CD4-positive, CD25-positive, alpha-beta regulatory T cell (primary cell): ENCODE data around the gene INPP4A. TPM values are rescaled to one million over a fixed set of nuclear protein-coding genes. Genes with fewer than 3 reads are reported as not detected.

ENCODE experiments used
- ATAC-seq, 2 donors: fragments of 150-1000 bp; cut with Tn5 transposase; one replicate each; pipeline ENCODE4 v1.10.0; 2021; ENCODE audit warnings: low read depth in 2 of 2, moderate number of reproducible peaks in 2 of 2, moderate library complexity in 1 of 2
- DNase-seq, 3 donors: peaks; one replicate each; pipeline versions ENCODE4 v3.0.0 to v3.0.0-alpha.2; 2012 to 2022; ENCODE audit warnings: mixed read lengths in 1 of 3
- H3K27ac ChIP-seq: one replicate; pipeline ENCODE4 v1.7.0; 2013; ENCODE audit warnings: mild to moderate bottlenecking, low read length; ENCODE audit not compliant: insufficient read depth, poor library complexity, severe bottlenecking
- H3K27me3 ChIP-seq: one replicate; pipeline ENCODE4 v1.7.0; 2013; ENCODE audit warnings: low read length; ENCODE audit not compliant: control insufficient read depth, insufficient read depth
- H3K36me3 ChIP-seq: one replicate; pipeline ENCODE4 v1.7.0; 2013; ENCODE audit warnings: mild to moderate bottlenecking, low read length, moderate library complexity; ENCODE audit not compliant: control insufficient read depth, insufficient read depth
- H3K4me1 ChIP-seq: 2 replicates; pipeline ENCODE4 v1.7.0; 2013; ENCODE audit warnings: mild to moderate bottlenecking, low read length; ENCODE audit not compliant: insufficient read depth, control insufficient read depth, poor library complexity, severe bottlenecking
- H3K4me3 ChIP-seq: one replicate; pipeline ENCODE4 v1.7.0; 2013; ENCODE audit warnings: low read depth, mild to moderate bottlenecking, low read length, moderate library complexity
- H3K9me3 ChIP-seq, 2 experiments: 1 replicate in 1 of 2; 2 replicates in 1 of 2; pipeline ENCODE4 v1.7.0; 2013; ENCODE audit warnings: low read length in 2 of 2, mild to moderate bottlenecking in 1 of 2, moderate library complexity in 1 of 2; ENCODE audit not compliant: control insufficient read depth in 2 of 2
- H3K27ac Mint-ChIP-seq, 3 donors: one replicate each; pipeline ENCODE4 v1.8.0; 2020 to 2022; ENCODE audit warnings: mild to moderate bottlenecking in 3 of 3, mixed read lengths in 3 of 3, moderate library complexity in 2 of 3
- H3K27me3 Mint-ChIP-seq: one replicate; pipeline ENCODE4 v1.8.0; 2022; ENCODE audit warnings: mild to moderate bottlenecking, mixed read lengths
- H3K36me3 Mint-ChIP-seq: one replicate; pipeline ENCODE4 v1.8.0; 2020; ENCODE audit warnings: mixed read lengths
- H3K4me1 Mint-ChIP-seq, 4 donors: one replicate each; pipeline ENCODE4 v1.8.0; 2020 to 2022; ENCODE audit warnings: mixed read lengths in 4 of 4, mild to moderate bottlenecking in 1 of 4
- H3K4me3 Mint-ChIP-seq, 4 donors: one replicate each; pipeline ENCODE4 v1.8.0; 2020 to 2022; ENCODE audit warnings: mild to moderate bottlenecking in 4 of 4, mixed read lengths in 4 of 4, moderate library complexity in 3 of 4
- H3K9me3 Mint-ChIP-seq, 7 donors: one replicate each; pipeline ENCODE4 v1.8.0; 2020 to 2022; ENCODE audit warnings: mixed read lengths in 7 of 7, mild to moderate bottlenecking in 3 of 7, moderate library complexity in 2 of 7
- polyA plus RNA-seq, 4 donors: library from polyadenylated mRNA; unstranded; fragments of 300-500 nt; fragmentation: Illumina TruSeq; gene quantifications; one replicate each; pipeline ENCODE4 v1.2.3, GENCODE V29; 2021
- total RNA-seq: library from RNA; stranded (reverse); gene quantifications from one replicate; pipeline ENCODE4 v1.2.3, GENCODE V29; 2022

INPP4A gene
- total and polyA plus RNA-seq, 5 donors from 2014 or later: 27.9 to 106 (median 31.5) TPM

GRCh38 chr2:98535971-98536677 is 91.5 kb downstream of the INPP4A start:
- Histone ChIP-seq H3K9me3 (no peaks in the 10 kb centered on the region), H3K27me3 (no peaks in the 10 kb centered on the region), H3K4me1 (no peaks in the 10 kb centered on the region), H3K36me3 (peaks cover 79% of the 10 kb centered on the region), H3K4me3 (no peak overlapping the region), H3K27ac (no peak overlapping the region)
- ATAC-seq: no peak
- peaks cover 0 to 2% (median under 1%) of the 10 kb centered on the region in 4 donors for H3K4me1 Mint-ChIP-seq
- H3K4me3 Mint-ChIP-seq: no peak overlapping the region
- no peaks in the 10 kb centered on the region for H3K9me3 Mint-ChIP-seq
- no peaks in the 10 kb centered on the region for H3K27me3 Mint-ChIP-seq
- H3K36me3 Mint-ChIP-seq: peaks cover 46% of the 10 kb centered on the region
- H3K27ac Mint-ChIP-seq: peak overlapping the region; percentile 28 to 60 (median 36)
- no peak for DNase-seq

GRCh38 chr2:98537390-98538126 is 92.9 kb downstream of the INPP4A start:
- DNase-seq (no peak), ATAC-seq (no peak)
- H3K27me3 ChIP-seq: no peaks in the 10 kb centered on the region
- H3K4me1 Mint-ChIP-seq: no peaks in the 10 kb centered on the region
- H3K9me3 Mint-ChIP-seq: no peaks in the 10 kb centered on the region
- H3K27ac Mint-ChIP-seq: no peak overlapping the region
- H3K4me1 ChIP-seq: no peaks in the 10 kb centered on the region
- H3K27ac ChIP-seq: no peak overlapping the region
- no peaks in the 10 kb centered on the region for H3K9me3 ChIP-seq
- H3K36me3 ChIP-seq: peaks cover 86% of the 10 kb centered on the region
- peaks cover 57% of the 10 kb centered on the region for H3K36me3 Mint-ChIP-seq
- no peak overlapping the region for H3K4me3 Mint-ChIP-seq
- no peak overlapping the region for H3K4me3 ChIP-seq
- no peaks in the 10 kb centered on the region for H3K27me3 Mint-ChIP-seq

- Mint-ChIP-seq H3K4me1 (no peaks in the 10 kb centered on the region), H3K27me3 (no peaks in the 10 kb centered on the region), H3K36me3 (peaks cover 52% of the 10 kb centered on the region), H3K9me3 (no peaks in the 10 kb centered on the region), H3K4me3 (no peak overlapping the region), H3K27ac (peak overlapping the region in 2 of 3 donors; percentile 14)
- no peaks in the 10 kb centered on the region for H3K27me3 ChIP-seq
- ATAC-seq: no peak
- no peak overlapping the region for H3K4me3 ChIP-seq
- H3K36me3 ChIP-seq: peaks cover 86% of the 10 kb centered on the region
- no peaks in the 10 kb centered on the region for H3K4me1 ChIP-seq
- no peak for DNase-seq
- no peaks in the 10 kb centered on the region for H3K9me3 ChIP-seq
- no peak overlapping the region for H3K27ac ChIP-seq
Observed at GRCh38 chr2:98538280-98539041, 93.8 kb downstream of the INPP4A start.

- Mint-ChIP-seq H3K4me3 (no peak overlapping the region), H3K27ac (peak overlapping the region in 2 of 3 donors; percentile 14 to 33), H3K9me3 (no peaks in the 10 kb centered on the region), H3K27me3 (no peaks in the 10 kb centered on the region), H3K36me3 (peaks cover 58% of the 10 kb centered on the region), H3K4me1 (no peaks in the 10 kb centered on the region)
- DNase-seq: no peak
- H3K4me1 ChIP-seq: no peaks in the 10 kb centered on the region
- H3K36me3 ChIP-seq: peaks cover 86% of the 10 kb centered on the region
- no peak for ATAC-seq
- H3K9me3 ChIP-seq: no peaks in the 10 kb centered on the region
- no peak overlapping the region for H3K27ac ChIP-seq
- no peaks in the 10 kb centered on the region for H3K27me3 ChIP-seq
- no peak overlapping the region for H3K4me3 ChIP-seq
Observed at GRCh38 chr2:98539056-98539735, 94.5 kb downstream of the INPP4A start.

- ATAC-seq (no peak), DNase-seq (no peak)
- H3K4me3 ChIP-seq: no peak overlapping the region
- no peak overlapping the region for H3K27ac Mint-ChIP-seq
- peaks cover 88% of the 10 kb centered on the region for H3K36me3 ChIP-seq
- no peak overlapping the region for H3K4me3 Mint-ChIP-seq
- H3K9me3 ChIP-seq: no peaks in the 10 kb centered on the region
- H3K4me1 Mint-ChIP-seq: no peaks in the 10 kb centered on the region
- H3K27me3 Mint-ChIP-seq: no peaks in the 10 kb centered on the region
- H3K9me3 Mint-ChIP-seq: no peaks in the 10 kb centered on the region
- H3K27me3 ChIP-seq: no peaks in the 10 kb centered on the region
- H3K4me1 ChIP-seq: no peaks in the 10 kb centered on the region
- peaks cover 71% of the 10 kb centered on the region for H3K36me3 Mint-ChIP-seq
- H3K27ac ChIP-seq: no peak overlapping the region
Observed at GRCh38 chr2:98540536-98540935, 95.9 kb downstream of the INPP4A start.

GRCh38 chr2:98541489-98541888 is 96.8 kb downstream of the INPP4A start:
- Histone ChIP-seq H3K9me3 (no peaks in the 10 kb centered on the region), H3K4me1 (no peaks in the 10 kb centered on the region), H3K27me3 (no peaks in the 10 kb centered on the region), H3K36me3 (peaks cover 88% of the 10 kb centered on the region), H3K4me3 (no peak overlapping the region), H3K27ac (no peak overlapping the region)
- Mint-ChIP-seq H3K27me3 (no peaks in the 10 kb centered on the region), H3K27ac (peak overlapping the region in 2 of 3 donors; percentile 11 to 82), H3K36me3 (peaks cover 72% of the 10 kb centered on the region), H3K9me3 (no peaks in the 10 kb centered on the region), H3K4me3 (no peak overlapping the region), H3K4me1 (peaks cover 0 to 4% (median 0%) of the 10 kb centered on the region in 4 donors)
- ATAC-seq: no peak
- DNase-seq: no peak

- Mint-ChIP-seq H3K4me1 (peaks cover 0 to 7% (median 0%) of the 10 kb centered on the region in 4 donors), H3K27me3 (no peaks in the 10 kb centered on the region), H3K9me3 (no peaks in the 10 kb centered on the region), H3K36me3 (peaks cover 72% of the 10 kb centered on the region), H3K27ac (peak overlapping the region in 2 of 3 donors; percentile 11 to 82), H3K4me3 (no peak overlapping the region)
- no peaks in the 10 kb centered on the region for H3K4me1 ChIP-seq
- ATAC-seq: no peak
- H3K36me3 ChIP-seq: peaks cover 88% of the 10 kb centered on the region
- H3K4me3 ChIP-seq: no peak overlapping the region
- no peak overlapping the region for H3K27ac ChIP-seq
- no peak for DNase-seq
- H3K27me3 ChIP-seq: no peaks in the 10 kb centered on the region
- H3K9me3 ChIP-seq: no peaks in the 10 kb centered on the region
Observed at GRCh38 chr2:98541906-98542305, 97.2 kb downstream of the INPP4A start.
